CD14-positive monocyte (primary cell): ENCODE data around the gene ELMO3. TPM values are rescaled to one million over a fixed set of nuclear protein-coding genes. Genes with fewer than 3 reads are reported as not detected.

Experiments
- DNase-seq, 3 donors: peaks; one replicate each; pipeline ENCODE4 v3.0.0-alpha.2; 2011 to 2022
- H2AFZ ChIP-seq: 2 replicates; pipeline ENCODE4 v1.6.0; 2012; ENCODE audit warnings: mild to moderate bottlenecking, low read depth, low read length, inconsistent platforms; ENCODE audit not compliant: insufficient read depth, poor library complexity, severe bottlenecking
- H3K27ac ChIP-seq, 2 donors: 1 replicate in 1 of 2; 2 replicates in 1 of 2; pipeline ENCODE4 v1.5.1; 2012 to 2013; ENCODE audit warnings: low read length in 2 of 2, control low read depth in 1 of 2, inconsistent platforms in 1 of 2, low read depth in 1 of 2, mild to moderate bottlenecking in 1 of 2
- H3K27me3 ChIP-seq, 2 donors: one replicate each; pipeline versions ENCODE4 v1.6.0 to v1.6.1; 2011 to 2013; ENCODE audit warnings: low read length in 2 of 2; ENCODE audit not compliant: control insufficient read depth in 2 of 2, insufficient read depth in 2 of 2
- H3K36me3 ChIP-seq, 2 donors: replicated peaks in 1 of 2; 1 replicate in 1 of 2; 2 replicates in 1 of 2; pipeline versions ENCODE4 v1.5.1 to v1.6.1; 2012 to 2013; ENCODE audit warnings: low read length in 2 of 2, control low read depth in 1 of 2, inconsistent platforms in 1 of 2, mild to moderate bottlenecking in 1 of 2; ENCODE audit not compliant: insufficient read depth in 2 of 2, control insufficient read depth in 1 of 2
- H3K4me1 ChIP-seq, 2 donors: 1 replicate in 1 of 2; 2 replicates in 1 of 2; pipeline versions ENCODE4 v1.5.1 to v1.6.1; 2012 to 2013; ENCODE audit warnings: low read length in 2 of 2, control low read depth in 1 of 2, inconsistent platforms in 1 of 2, mild to moderate bottlenecking in 1 of 2, moderate library complexity in 1 of 2; ENCODE audit not compliant: insufficient read depth in 2 of 2, control insufficient read depth in 1 of 2
- H3K4me2 ChIP-seq: replicated peaks from 2 replicates; pipeline ENCODE3; 2012; ENCODE audit warnings: low read length, moderate library complexity, mild to moderate bottlenecking; ENCODE audit not compliant: poor library complexity, severe bottlenecking; ENCODE audit errors: extremely low read depth
- H3K4me3 ChIP-seq, 3 experiments: fragments of 200-600 bp in 1 of 3; sonication (generic) in 1 of 3; replicated peaks in 1 of 3; 1 replicate in 2 of 3; 2 replicates in 1 of 3; pipeline ENCODE4 v1.5.1; 2011 to 2013; ENCODE audit warnings: low read length in 3 of 3, mild to moderate bottlenecking in 3 of 3, control low read depth in 2 of 3, low read depth in 2 of 3, inconsistent platforms in 1 of 3, moderate library complexity in 1 of 3
- H3K79me2 ChIP-seq: 2 replicates; pipeline ENCODE4 v1.6.0; 2012; ENCODE audit warnings: mild to moderate bottlenecking, control low read depth, inconsistent platforms, low read length, moderate library complexity; ENCODE audit not compliant: insufficient read depth
- H3K9ac ChIP-seq: 2 replicates; pipeline ENCODE4 v1.6.0; 2017; ENCODE audit warnings: low read length, mild to moderate bottlenecking; ENCODE audit not compliant: insufficient read depth, poor library complexity, severe bottlenecking
- H3K9me3 ChIP-seq, 2 donors: replicated peaks in 1 of 2; 1 replicate in 1 of 2; 2 replicates in 1 of 2; pipeline versions ENCODE4 v1.5.1 to v1.6.1; 2012 to 2013; ENCODE audit warnings: low read length in 2 of 2, control low read depth in 1 of 2; ENCODE audit not compliant: control insufficient read depth in 1 of 2, insufficient read depth in 1 of 2
- H4K20me1 ChIP-seq: 2 replicates; pipeline ENCODE4 v1.6.0; 2012; ENCODE audit warnings: mild to moderate bottlenecking, low read length, control low read depth, moderate library complexity; ENCODE audit not compliant: insufficient read depth
- H3K27ac Mint-ChIP-seq, 7 donors: one replicate each; pipeline ENCODE4 v1.8.0; 2020; ENCODE audit warnings: mild to moderate bottlenecking in 7 of 7, mixed read lengths in 7 of 7, moderate library complexity in 6 of 7, inconsistent platforms in 2 of 7
- H3K27me3 Mint-ChIP-seq, 3 donors: one replicate each; pipeline ENCODE4 v1.8.0; 2021 to 2022; ENCODE audit warnings: low read depth in 3 of 3, mild to moderate bottlenecking in 3 of 3, mixed read lengths in 3 of 3, moderate library complexity in 3 of 3, inconsistent platforms in 1 of 3
- H3K36me3 Mint-ChIP-seq, 2 donors: one replicate each; pipeline ENCODE4 v1.8.0; 2020; ENCODE audit warnings: mixed read lengths in 2 of 2, inconsistent platforms in 1 of 2, mild to moderate bottlenecking in 1 of 2
- H3K4me1 Mint-ChIP-seq: one replicate; pipeline ENCODE4 v1.8.0; 2020; ENCODE audit warnings: mild to moderate bottlenecking, mixed read lengths
- H3K4me3 Mint-ChIP-seq, 2 donors: one replicate each; pipeline ENCODE4 v1.8.0; 2020; ENCODE audit warnings: mild to moderate bottlenecking in 2 of 2, mixed read lengths in 2 of 2, moderate library complexity in 1 of 2
- H3K9me3 Mint-ChIP-seq, 7 donors: one replicate each; pipeline ENCODE4 v1.8.0; 2020 to 2022; ENCODE audit warnings: mixed read lengths in 7 of 7, mild to moderate bottlenecking in 6 of 7, moderate library complexity in 6 of 7, inconsistent platforms in 2 of 7
- CTCF ChIP-seq: fragments of 200-600 bp; IDR thresholded peaks from one replicate; pipeline ENCODE4 v1.8.0; 2022; ENCODE audit warnings: antibody characterized with exemption, mild to moderate bottlenecking
- WGBS: methylation state at CpG from one replicate; pipeline ENCODE4 v1.1.5; 2013; ENCODE audit warnings: missing lambda C conversion rate; ENCODE audit not compliant: insufficient coverage; 5-methylcytosine and 5-hydroxymethylcytosine counted together
- intact Hi-C, 2 donors: fragments of 100-400 bp; cut with micrococcal nuclease; formaldehyde crosslinking; loops; one replicate each; pipeline versions ENCODE4 v1.15.0 to v1.15.1; 2023
- polyA plus RNA-seq, 3 donors: library from polyadenylated mRNA; depleted of rRNA in 1 of 3; unstranded in 2 of 3; stranded (reverse) in 1 of 3; fragments of 300-500 nt in 2 of 3; fragments of >200 nt in 1 of 3; fragmentation: Illumina TruSeq in 2 of 3; gene quantifications; 1 replicate in 2 of 3; 2 replicates in 1 of 3; pipeline ENCODE4 v1.2.3, GENCODE V29; 2012 to 2021

ELMO3 gene
- polyA plus RNA-seq, 3 donors, result 0.15 to 7.0 TPM; not detected in 1

- Histone ChIP-seq H4K20me1 (no peaks in the 10 kb centered on the region), H2AFZ (no peak overlapping the region), H3K27ac (no peak overlapping the region), H3K4me3 (no peak overlapping the region), H3K4me1 (peaks cover 19 to 21% of the 10 kb centered on the region in 2 donors), H3K27me3 (no peaks in the 10 kb centered on the region), H3K9me3 (no peaks in the 10 kb centered on the region), H3K36me3 (no peaks in the 10 kb centered on the region), H3K9ac (no peak overlapping the region), H3K79me2 (no peaks in the 10 kb centered on the region), H3K4me2 (no peak overlapping the region)
- peaks cover 32% of the 10 kb centered on the region for H3K4me1 Mint-ChIP-seq
- H3K36me3 Mint-ChIP-seq, result peaks cover 6 to 7% of the 10 kb centered on the region in 2 donors
- intact Hi-C loops, result no loop called here
- WGBS, result 90% methylated on average over 3 of the region's 8 CpGs
- DNase-seq, result no peak
- peaks cover 0 to 11% (median 7%) of the 10 kb centered on the region in 3 donors for H3K27me3 Mint-ChIP-seq
- H3K9me3 Mint-ChIP-seq, result no peaks in the 10 kb centered on the region
- no peak for TF ChIP-seq CTCF
- H3K27ac Mint-ChIP-seq, result peak overlapping the region in 1 of 7 donors; percentile 59
- no peak overlapping the region for H3K4me3 Mint-ChIP-seq
Observed at GRCh38 chr16:67213197-67214019, 14.5 kb downstream of the ELMO3 start.

- no peaks in the 10 kb centered on the region for H4K20me1 ChIP-seq
- no peaks in the 10 kb centered on the region for H3K79me2 ChIP-seq
- Mint-ChIP-seq H3K9me3 (peaks cover 0 to 2% (median 0%) of the 10 kb centered on the region in 7 donors), H3K4me1 (peaks cover 32% of the 10 kb centered on the region), H3K36me3 (peaks cover 6 to 9% of the 10 kb centered on the region in 2 donors), H3K27ac (peak overlapping the region in 2 of 7 donors; percentile 35 to 53), H3K27me3 (peaks cover 0 to 6% (median 5%) of the 10 kb centered on the region in 3 donors), H3K4me3 (no peak overlapping the region)
- no peak overlapping the region for H2AFZ ChIP-seq
- no peaks in the 10 kb centered on the region for H3K27me3 ChIP-seq
- no peak for TF ChIP-seq CTCF
- H3K9me3 ChIP-seq, result no peaks in the 10 kb centered on the region
- H3K9ac ChIP-seq, result no peak overlapping the region
- H3K27ac ChIP-seq, result no peak overlapping the region
- H3K4me3 ChIP-seq, result no peak overlapping the region
- intact Hi-C loops, result no loop called here
- WGBS, result 70% methylated on average over 4 of the region's 5 CpGs
- no peak overlapping the region for H3K4me2 ChIP-seq
- H3K4me1 ChIP-seq, result peaks cover 19 to 21% of the 10 kb centered on the region in 2 donors
- H3K36me3 ChIP-seq, result no peaks in the 10 kb centered on the region
- DNase-seq, result no peak
Observed at GRCh38 chr16:67215706-67216105, 16.8 kb downstream of the ELMO3 start.
